Frontal cortex (tissue), 4 donors: ENCODE results near the gene CFAP92. TPM values are rescaled to one million over a fixed set of nuclear protein-coding genes. Genes with fewer than 3 reads are reported as not detected.
A peak's percentile ranks its signal among the peaks of the same experiment; 100 is the strongest.
"Not testable (repeated sequence)": the region's sequence is repeated elsewhere in the genome, so short reads cannot be mapped to it uniquely, and the experiment has no call there.

ENCODE experiments used
- DNase-seq, 2 donors: peaks; one replicate each; pipeline ENCODE4 v3.0.0; 2012; ENCODE audit warnings: low spot score in 2 of 2
- FAIRE-seq: peaks from 2 replicates; lab custom pipeline; 2012; peaks lifted over from hg19 to GRCh38; lab: Jason Lieb, UNC
- small RNA-seq: library from RNA; depleted of rRNA; stranded (forward); fragments of <200 nt; gene quantifications from one replicate; pipeline ENCODE3, GENCODE V24; 2014
- total RNA-seq: library from RNA; depleted of rRNA; stranded (reverse); fragments of >200 nt; gene quantifications from one replicate; pipeline ENCODE4 v1.2.3, GENCODE V29; 2014
- donor health status: control.
- donor health status: control.
- donor health status: control.

The CFAP92 gene
- total RNA-seq, 1 donor from 2014 or later = 1.6 TPM

DNA sequence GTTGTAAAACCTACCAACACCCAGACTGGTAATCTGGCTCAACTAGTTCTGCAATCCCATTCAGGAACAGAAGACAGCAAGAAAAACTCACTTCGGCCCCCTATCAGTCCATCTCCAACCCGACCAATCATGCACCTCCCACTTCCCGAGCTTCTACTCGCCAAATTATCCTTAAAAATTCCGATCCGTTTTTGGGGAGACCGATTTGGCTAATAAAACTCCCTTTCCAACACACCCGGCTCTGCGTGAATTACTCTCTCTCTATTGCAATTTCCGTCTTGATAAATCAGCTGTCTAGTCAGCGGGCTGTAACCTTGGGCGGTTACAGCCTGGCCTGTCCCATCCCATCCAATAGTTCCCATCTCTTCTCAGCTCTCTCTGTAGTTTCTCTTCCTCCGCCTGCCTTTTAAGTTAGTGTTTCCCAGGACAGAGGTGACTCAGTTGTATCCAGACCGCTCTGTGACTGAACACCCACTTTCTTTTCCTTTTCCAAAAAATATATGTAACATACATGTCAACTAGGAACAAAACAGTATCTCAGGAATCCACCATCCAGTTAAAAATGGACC is 115.2 kb downstream of the CFAP92 start:
- DNase-seq (peak; percentile 17 to 54), FAIRE-seq (no peak)

DNA sequence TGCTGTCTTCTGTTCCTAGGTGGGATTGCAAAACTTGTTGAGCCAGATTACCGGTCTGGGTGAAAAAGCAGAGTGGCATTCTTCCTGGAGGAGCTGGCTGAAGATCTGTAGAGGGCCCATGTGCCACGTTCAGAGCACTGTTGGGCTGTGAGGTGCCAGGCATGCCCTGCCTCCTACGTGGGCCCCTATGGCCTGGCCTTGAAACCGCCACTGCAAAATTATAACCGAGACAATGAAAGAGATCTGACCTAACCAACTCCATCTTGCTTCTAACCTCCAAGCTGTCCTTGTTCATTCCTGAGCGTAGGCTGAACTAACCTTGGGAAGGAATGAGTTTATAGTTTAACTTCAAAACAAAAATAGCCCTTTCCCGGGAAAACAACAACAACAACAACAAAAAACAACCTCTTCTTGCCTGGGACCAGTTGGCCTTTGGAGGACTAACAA is 115.8 kb downstream of the CFAP92 start:
- FAIRE-seq = no peak
- DNase-seq = no peak

- DNase-seq (no peak), FAIRE-seq (no peak)
Observed at GRCh38 chr3:128875556-128876120, 118.2 kb downstream of the CFAP92 start.

DNA sequence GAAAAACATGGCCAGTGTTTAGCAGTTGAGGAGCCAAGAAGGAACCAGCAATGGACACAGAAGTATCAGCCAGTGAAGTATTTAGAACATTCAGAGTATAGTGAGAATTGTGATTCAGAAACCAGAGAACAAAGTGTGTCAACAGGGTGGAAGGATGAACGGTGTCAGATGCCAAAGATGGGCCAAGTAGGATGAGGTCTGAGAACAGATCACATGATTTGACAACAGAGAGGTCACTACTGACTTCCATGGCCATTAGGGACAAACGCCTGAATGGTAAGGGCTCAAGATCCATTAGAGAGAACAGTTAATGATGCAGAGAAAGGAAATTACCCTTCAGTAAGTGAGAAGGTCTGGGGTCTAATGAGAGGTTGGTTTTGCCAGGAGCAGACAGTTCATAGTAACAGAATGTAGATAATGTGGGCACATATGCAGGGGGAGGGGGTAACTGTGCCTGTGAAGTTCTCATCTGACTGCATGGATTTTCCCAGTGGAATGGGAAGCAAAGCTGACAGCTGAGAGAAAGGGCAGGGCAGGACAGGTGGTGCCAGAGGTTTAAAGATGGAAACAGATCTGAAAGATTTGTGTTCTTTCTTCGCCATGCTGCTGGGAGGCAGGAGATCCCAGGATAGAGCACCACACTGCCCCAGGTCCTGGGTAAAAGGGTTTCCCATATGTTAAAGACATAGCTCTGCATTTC is 119.2 kb downstream of the CFAP92 start:
- DNase-seq (no peak), FAIRE-seq (no peak)

DNA sequence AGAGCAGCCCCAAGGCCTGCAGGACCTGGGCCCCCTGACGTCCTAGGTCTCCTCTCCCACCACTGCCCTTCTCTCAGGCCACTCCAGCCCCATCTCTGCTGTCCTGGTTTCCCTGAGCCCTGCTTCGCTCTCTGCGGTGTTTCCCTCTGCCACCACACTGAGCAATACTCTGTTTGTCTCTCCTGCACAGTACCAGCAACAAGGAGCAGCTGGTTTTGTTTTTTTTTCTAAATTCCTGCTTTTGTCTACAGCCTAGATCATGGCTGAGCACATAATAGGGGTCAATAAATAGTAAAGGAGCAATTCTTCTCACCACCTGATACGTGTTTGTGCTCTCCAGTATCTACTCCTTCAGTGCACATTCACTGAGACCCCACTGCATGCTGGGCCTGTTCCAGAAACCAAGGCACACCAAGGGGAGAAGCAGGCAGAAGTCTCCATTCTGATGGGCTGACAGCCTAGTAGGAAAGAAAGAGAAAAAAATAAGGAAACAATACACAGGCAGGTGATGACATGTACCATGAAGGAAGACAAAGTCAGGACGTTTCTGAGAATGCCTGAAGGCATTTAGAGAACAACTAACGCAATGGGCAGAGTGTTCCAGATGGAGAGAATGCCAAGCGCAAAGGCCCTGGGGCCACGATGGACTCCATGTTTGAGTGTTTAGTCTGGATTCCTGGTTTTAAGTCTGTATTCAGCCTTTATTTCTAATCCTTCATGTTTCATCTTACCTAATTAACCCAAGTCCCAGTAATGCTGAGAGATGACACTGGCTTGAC is 120.4 kb downstream of the CFAP92 start:
- FAIRE-seq (no peak), DNase-seq (no peak)

DNA sequence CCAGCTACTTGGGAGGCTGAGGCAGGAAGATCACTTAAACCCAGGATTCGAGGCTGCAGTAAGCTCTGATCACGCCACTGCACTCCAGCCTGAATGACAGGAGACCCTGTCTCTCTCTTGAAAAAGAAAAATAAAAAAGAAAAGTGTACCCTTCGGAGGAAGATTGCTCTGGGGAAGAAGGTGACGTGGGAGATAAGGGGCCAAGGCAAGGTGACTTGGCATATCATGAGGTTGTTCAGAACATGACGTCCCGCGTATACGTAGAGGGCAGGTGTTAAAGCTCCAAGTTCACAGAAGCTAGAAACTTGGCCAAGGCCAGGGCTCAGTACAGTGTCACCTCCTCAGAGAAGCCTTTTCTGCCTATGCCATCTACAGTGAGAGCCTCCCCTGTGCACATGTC is 121.1 kb downstream of the CFAP92 start:
- DNase-seq = no peak
- FAIRE-seq = no peak

- FAIRE-seq = no peak
- no peak for DNase-seq
Observed at GRCh38 chr3:128872282-128872681, 121.6 kb downstream of the CFAP92 start.

GRCh38 chr3:128870347-128870746 is 123.5 kb downstream of the CFAP92 start:
- no peak for FAIRE-seq
- no peak for DNase-seq

DNA sequence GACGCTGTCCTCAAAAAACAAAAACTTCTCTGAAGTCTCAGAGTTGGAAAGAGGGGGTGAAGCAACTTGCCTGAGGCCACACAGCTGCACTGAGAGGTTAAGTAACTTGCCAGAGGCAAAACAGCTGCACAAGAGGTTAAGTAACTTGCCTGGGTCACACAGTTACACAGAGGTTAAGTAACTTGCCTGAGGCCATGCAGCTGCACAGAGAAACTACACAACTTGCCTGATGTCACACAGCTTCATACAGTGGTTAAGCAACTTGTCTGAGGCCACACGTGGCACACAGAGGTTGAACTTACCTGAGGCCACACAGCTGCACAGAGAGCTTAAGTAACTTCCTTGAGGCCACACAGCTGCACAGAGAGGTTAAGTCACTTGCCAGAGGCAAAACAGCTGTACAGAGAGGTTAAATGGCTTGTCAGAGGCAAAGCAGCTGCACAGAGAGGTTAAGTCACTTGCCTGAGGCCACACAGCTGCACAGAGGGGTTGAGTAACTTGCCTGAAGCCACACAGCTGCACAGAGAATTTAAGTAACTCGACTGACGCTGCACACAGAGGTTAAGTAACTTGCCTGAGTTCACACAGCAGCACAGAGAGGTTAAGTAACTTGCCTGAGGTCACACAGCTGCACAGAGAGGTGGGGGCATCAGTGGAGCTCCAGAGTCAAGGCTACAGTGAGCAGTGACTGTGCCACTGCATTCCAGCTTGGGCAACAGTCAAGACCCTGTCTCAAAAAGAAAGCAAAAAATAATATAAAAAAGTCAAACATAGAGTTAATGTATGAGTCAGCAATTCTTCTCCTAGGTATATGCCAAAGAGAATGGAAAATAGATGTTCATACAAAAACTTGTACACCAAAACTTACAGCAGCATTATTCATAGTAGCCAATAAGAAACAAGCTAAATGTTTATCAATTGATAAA is 126.4 kb downstream of the CFAP92 start:
- no peak for FAIRE-seq
- DNase-seq = no peak

DNA sequence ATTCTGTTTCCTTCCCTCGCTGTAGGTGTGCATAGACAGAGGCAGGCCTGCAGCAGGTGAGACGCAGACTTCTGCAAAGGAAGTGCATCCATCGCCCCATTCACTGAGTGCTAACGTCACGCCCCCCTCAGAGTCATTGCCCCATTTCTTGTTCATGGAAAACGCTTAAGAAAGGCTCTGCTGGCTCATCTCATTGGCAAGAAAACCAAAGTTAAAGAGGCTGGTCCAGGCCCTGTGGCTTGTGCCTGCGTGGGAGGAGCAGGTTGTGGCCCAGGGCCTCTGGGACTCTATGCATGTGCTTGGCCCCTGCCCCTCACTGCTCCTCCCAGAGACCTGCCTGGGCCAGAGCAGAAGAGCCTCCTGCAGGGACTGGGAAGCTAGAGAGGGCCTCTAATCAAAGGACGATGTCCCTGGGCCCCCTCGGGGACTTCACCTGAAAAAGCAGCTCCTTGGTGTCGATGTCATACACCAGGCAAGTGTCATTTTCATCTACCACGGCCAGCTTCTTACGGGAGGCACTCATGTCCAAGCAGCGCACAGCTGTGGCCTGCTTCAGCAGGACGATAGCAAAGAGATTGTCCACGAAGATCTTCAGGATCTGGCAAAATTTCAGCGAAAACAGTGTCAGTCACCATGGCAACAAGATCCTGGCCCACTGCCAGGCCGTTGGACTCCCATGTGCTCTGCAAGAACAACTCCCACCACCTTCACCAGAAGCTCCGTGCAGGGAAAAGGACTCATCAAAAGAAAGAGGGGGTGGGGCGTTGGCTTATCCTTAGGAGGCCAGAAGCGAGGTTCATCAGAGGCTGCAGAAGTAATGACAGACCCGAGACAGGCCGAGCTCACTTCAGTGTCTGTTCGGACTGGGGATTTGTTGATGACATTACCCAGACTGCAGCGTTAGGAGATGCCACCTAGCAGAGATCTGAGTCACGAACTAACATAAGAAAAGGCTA is 128.7 kb downstream of the CFAP92 start:
- not testable (repeated sequence) for FAIRE-seq, DNase-seq

- FAIRE-seq = no peak
Observed at GRCh38 chr3:128864351-128864811, 129.5 kb downstream of the CFAP92 start.

DNA sequence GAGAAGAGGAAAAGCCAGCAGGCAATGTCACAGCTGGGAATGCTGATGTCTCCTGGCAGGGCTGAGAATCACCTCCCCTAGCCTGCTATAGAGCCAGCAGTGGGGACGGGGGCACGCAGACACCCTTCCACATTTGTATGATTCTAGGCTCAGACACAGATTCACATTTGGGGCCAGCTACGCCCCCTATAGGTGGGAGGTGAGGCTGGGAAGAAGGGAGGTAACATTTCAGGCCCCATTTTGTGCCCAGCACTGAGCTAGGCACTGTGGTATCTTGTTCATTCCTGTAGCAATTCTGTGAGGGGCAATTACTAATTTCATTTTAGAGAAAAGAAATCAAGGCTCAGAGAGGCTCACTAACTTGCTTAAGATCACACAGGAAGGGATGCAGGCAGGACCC is 130.3 kb downstream of the CFAP92 start:
- no peak for DNase-seq
- no peak for FAIRE-seq

More at GRCh38 chr3:128864351-128864811, 129.5 kb downstream of the CFAP92 start:
- DNase-seq = no peak

DNA sequence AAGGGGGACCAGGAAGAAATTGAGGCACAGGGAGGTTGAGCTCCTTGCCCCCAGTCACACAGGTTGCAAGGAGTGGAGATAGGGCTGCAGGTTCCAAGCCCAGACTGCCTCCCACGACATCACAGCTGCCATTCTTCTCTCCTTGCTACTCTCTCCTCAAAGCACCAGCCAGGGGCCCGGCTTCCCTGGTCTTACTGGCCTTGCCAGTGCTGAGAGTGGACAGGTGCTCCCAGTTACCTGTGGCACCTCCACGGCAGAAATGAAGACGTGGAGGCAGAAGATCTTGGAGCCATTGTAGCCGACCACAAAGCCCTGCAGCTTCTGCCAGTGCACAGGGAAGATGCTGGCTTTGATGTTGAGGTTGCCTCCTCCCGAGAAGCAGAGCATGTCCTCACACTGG is 132.4 kb downstream of the CFAP92 start:
- DNase-seq = no peak
- no peak for FAIRE-seq

Small RNAs within 50 kb of the gene (small RNA-seq; reads per million reads assigned to genes)
- gene AC112484.4 = not detected

Other genes starting within 250 kb of the CFAP92 start
- gene ACAD9, start 114.5 kb downstream of the CFAP92 start, total RNA-seq = 27.7 TPM
- gene EFCC1, start 7.2 kb upstream of the CFAP92 start, total RNA-seq = 0.41 TPM
- gene GP9, start 66.7 kb upstream of the CFAP92 start, total RNA-seq = not detected
- 2.0 TPM for gene RAB43, start 127.7 kb upstream of the CFAP92 start, total RNA-seq
- gene ISY1, start 167.0 kb upstream of the CFAP92 start, total RNA-seq = 13.9 TPM
- 169 TPM for gene CNBP, start 189.8 kb upstream of the CFAP92 start, total RNA-seq